Non-pigmented ciliary epithelial cell (primary cell): ENCODE measurements around the gene TBC1D10A.
A peak's percentile ranks its signal among the peaks of the same experiment; 100 is the strongest.
"Not testable (repeated sequence)": the region's sequence is repeated elsewhere in the genome, so short reads cannot be mapped to it uniquely, and the experiment has no call there.

Experiments used
- DNase-seq: peaks from one replicate; pipeline ENCODE4 v3.0.0-alpha.2; 2010; ENCODE audit warnings: low read depth

The TBC1D10A gene

DNA sequence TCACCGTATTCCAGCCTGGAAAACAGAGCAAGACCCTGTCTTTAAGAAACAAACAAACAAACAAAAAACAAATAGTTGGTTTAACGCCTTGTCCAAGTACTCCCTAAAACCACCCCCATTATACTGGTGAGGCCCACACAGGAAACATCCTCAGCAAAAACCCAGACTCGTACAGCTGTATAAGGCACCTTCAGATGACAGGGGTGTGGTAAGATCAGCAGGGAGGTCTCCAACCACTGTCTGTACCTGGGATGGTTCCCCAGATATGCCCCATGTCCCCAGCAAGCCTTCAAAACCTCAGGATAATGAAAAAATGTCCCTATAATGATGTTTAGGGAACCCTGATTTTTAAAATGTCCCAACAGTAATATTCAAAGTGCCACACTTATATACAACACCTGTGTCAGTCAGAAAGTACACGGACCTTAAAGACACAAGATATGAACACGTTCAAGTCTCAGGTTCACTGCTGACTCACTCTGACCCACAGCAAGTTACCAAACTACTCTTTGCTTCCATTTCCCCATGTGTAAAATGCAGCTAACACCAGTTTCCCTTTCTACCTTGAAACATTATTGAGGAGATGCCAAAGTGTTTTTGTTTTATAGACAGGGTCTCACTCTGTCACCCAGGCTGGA, 20.6 kb upstream of the TBC1D10A start:
- DNase-seq, result no peak

DNA sequence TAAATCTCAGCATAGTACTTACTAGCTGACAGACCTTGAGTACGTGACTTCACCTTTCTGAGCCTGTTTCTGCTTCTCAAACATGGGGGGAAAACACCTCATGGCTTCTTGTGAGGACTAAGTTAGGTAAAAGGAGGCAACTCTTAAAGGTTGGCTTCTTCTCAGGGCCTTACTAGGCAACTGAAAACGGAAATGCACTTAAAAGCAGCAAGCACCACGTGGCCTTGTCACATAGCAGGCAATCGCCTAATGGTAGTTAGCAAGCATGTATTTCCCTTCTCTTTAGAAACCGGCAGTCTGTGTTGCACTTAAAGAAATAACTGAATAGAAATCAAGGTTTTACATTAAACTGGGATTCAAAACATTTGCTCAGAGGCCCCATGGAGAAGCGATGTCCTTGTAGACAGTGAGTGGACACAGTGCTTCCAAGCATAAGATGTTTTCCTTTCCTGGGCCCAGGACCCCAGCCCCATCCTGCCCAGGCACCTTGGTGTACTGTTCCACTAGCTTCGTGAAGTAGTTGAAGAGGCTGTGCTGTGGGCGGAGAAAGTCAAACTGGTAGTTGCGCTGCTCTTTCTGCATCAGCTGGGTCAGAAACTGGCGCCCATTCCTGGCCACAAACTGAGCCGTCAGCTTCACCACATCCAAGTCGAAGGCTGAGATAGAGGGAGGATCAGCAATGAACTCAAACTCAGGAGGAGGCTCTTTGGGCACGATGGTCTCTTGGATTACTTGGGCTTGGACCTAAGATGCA, 17.9 kb upstream of the TBC1D10A start:
- DNase-seq, result no peak

DNA sequence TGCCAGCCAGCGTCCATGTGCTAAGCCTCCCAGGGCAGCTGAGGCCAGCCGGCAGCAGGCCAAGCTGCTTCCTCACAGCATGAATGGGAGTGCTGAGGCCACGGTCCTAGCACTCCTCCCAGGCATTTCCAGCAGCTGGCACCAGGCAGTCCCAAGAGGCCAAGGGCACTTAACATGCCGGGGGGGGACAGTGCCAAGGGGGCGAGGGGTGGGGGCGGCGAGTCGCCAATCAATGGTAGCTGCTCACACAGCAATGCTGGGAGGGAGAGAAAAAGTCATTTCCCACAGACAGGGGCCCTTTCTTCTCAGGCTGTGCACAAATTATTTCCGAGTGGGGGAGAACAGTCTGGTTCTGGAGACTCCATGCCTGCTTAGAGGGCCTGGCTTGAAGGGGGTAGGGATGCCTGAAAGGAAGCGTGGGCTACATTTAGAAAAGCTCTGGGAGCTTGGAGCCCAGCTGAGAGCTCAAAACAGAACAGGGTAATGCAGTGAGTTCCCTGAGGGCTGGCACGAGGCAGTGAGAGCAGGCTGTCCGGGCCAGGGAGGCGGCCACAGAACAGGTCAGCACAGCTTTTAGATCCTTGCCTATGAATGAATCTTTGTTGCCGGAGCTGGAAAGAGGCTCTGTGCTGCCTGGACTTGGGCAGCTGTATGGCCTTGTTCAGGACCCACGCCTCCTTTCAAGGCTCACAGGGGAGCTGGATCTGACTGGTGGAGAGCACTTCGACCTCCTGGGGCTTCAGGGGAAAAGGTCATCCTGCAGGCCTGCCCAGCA, 14.4 kb upstream of the TBC1D10A start:
- DNase-seq, result no peak

DNA sequence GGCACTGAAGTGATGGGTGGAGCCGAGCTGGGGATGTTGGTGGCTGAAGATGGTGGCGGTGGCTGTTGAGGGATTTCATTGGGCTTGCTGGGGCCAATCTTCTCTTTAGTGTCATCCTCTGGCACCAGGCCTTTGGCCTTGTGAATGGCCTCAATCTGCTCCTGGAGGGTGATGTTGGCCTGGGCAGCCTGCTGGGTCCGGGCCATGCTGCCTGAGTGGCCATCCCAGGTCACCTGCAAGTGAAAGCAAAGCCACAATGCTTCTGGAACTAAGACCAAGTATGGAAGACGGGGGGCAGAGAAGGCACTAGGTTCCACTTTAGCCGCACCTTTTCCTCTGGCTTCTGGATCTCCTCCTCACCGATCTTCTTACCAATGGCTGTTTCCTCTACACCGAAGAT, 12.1 kb upstream of the TBC1D10A start:
- no peak for DNase-seq

DNA sequence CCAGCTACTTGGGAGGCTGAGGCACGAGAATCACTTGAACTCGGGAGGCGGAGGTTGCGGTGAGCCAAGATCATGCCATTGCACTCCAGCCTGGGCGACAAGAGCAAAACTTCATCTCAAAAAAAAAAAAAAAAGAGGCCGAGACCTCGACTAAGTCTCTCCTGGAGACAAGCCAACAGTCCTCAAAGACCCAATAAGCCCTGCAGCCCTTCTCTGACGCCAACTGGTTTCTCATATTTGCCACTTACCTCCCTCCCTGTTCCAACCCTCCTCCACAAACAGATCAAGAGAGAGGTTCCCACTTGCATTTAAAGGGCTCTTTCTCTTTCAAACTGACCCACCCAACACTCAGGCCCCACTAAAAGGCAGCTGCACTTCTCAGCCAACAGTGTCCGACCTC, 11.6 kb upstream of the TBC1D10A start:
- DNase-seq, result not testable (repeated sequence)

DNA sequence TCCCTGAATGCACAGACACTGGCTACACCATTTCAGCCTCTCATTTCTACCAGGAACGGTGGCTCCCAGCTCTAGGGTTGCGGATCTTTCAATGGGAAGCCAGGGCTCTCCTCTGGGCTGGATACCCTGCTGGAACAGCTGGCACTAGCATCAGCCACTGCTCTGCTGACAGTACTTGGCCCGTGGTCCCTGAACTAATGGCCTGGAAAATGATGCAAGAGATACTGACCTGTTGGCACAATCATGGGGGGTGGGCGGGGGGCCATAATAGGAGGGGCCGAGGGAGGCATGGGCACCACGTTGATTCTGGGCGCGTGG, 10.7 kb upstream of the TBC1D10A start:
- DNase-seq, result no peak

DNA sequence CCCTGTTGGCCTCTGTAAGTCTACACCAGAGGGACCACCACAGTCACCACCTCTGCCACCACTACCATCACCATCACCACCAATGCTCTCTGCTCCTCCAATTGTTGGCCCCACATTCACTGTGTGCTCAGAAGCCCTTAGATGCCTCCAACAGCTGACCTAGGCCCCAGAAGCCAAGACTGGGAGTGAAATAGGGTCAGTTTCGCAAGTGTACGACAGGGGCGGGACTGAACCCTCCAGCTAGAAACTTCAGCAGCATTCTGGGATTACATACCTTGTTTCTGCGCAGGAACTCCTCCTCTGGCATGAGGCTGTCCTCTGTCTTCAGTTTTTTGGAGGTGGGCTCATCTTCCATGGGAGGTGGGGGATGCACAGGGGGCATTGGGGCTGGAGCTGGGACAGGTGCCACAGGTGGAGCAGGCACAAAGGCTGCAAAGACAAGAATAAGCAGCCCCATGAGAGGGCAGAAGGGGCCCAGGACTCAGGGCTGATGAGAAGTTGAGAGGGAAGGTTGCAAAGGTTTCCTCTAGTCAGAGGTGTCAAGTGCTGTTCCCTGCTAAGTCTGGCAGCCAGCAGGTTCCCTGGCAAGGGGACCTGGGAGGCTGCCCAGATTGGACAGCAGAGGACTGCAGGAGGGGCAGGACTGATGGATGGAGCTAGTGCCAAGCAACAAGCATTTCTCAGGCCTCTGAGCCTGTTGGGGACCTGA, 10.2 kb upstream of the TBC1D10A start:
- DNase-seq, result no peak

DNA sequence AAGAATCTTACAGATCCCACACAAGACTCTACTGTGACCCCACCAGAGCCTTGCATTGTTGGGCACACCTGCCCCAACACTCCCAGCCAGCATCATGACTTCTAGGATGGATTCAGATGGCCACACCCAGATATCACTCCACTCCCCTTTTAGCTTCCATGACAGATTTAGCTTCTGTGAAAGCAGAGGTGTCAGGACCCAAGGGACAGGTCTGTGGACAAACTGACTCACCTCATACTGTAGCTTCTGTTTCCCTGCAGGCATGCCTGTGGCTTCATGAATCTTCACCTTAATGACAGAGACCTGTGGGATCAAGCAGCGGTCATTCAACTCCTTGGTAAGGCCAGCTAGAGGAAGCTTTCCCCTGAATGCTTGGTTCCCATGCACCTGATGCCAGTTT, 8.5 kb upstream of the TBC1D10A start:
- DNase-seq, result no peak

DNA sequence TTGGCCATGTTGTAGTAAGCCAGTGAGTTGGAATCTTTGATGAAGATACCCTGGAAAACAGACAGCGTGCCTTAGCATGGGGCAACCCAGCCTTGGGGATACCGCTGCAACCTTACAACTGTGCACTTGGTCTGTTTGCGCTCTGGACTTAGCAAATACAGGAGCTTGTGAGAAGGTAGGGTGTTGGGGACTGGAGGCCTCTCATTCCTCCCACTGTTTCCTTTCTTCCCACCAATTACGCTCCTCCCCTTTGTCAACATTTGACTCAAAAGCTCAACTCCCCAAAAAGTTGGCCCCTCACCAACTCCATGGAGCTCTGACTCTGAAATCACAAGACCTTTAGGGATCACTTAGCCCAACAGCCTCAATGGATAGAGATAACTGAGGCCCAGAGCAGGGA, 7.9 kb upstream of the TBC1D10A start:
- DNase-seq, result no peak

DNA sequence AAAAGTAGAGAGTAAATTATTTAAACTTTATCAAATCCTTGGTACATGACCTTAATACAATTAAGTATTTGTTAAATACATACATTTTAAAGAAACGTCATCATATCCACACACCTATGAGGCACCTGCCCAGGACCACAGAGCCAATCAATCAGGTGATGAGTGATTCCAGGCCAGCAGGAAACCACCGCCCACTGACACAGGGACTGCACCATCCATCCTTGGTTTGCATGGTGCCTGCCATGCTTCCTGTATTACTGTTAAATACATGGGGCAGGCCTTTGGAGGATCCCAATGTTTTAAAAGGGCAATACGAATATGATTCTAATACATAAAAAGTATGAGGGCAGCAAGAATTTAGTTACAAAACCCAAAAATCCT, 7.0 kb upstream of the TBC1D10A start:
- DNase-seq, result no peak

DNA sequence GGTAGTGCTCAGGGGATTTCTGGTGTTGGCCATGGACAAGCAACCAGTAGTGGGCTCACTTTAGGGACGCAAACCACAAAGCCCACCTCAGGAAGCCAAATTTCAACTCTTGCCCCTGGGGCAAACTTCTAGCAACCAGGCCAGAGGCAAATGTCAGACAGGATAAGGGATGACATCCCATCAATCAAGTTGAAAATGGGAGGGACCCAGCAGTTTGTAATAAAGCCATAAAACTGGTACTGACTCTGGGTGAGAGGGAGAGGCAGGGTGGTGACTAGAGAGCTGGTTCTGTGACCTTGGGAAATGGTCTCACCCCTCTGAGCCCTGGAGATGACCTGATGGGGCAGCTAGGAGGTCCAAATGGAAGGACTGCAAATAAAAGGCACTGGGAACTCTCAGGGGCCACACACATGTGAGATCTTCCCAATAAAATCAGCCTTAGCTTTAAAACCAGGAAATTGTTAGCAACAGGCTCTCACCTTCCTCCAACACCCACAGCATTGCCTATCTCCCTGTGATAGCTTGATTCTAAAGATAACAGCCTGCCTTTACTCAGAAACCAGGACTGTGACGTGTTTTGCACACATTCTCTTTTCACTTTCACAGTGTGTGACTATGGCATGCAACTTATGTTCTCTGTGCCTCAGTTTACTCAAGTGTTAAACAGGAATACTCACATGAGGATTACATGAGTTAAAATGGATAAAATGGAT, 6.4 kb upstream of the TBC1D10A start:
- DNase-seq, result no peak

DNA sequence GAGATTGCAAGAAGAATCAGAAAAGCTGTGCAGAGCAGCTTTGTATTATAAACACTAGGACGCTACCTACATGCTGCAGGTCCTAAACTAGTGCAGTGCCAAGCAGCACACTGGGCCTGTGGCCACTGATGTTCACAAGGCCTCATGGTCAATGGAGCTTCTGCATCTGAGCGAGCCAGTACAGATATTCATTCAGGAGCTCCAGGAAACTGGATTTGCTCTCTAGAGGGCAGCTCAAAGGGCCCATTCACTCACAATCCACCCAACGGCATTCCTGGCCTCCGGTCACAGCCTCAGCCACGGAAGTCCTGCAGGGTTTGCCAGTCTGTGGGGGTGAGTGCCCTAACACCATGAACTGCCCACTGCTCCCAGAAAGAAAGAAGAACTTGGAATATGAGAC, 5.8 kb upstream of the TBC1D10A start:
- DNase-seq, result no peak

DNA sequence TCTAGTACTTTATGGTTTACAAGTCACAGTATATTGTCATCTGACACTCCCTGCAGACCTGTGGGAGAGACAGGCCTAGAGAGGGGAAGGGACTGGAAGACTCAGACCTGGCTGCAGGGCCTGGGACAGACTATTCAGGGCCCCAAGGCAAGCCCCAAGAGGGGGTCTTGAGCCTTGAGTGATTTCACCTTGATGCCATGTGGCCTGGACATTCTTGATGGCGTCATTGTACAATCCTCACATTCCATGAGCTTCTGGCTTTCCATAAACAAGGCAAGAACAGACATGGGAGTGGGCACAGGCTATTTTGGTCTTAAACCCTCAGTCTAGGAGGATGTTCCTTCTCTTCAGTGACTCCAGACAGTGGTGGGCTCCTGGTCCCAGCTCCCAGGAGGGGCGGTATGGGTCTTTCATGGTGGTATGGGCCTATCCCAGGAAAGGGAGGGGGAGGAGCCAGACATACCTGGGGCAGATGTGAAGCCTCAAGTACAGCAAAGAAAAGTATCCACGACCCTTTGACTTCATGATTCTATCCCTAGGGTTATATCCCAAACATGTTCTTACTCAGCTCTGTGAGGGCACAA, 1.8 kb upstream of the TBC1D10A start:
- DNase-seq, result no peak

DNA sequence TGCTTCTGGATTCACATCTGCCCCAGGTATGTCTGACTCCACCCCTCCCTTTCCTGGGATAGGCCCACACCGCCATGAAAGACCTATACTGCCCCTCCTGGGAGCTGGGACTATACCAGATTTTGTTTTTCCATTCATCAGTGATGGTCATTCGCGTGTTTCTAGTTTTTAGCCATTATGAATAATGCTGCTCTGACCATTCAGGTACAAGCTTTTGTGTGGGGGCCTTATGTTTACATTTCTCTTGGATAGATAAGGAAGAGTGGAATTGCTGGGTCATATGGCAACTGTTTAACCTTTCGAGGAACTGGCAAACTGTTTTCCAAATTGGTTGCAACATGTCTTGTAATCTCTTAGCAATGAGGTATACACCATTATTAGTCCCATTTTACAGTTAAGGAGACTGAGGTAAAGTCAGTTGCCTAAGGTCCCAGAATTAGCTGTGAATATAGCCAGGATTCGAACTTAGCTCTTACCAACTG, 1.2 kb upstream of the TBC1D10A start:
- DNase-seq, result no peak

DNA sequence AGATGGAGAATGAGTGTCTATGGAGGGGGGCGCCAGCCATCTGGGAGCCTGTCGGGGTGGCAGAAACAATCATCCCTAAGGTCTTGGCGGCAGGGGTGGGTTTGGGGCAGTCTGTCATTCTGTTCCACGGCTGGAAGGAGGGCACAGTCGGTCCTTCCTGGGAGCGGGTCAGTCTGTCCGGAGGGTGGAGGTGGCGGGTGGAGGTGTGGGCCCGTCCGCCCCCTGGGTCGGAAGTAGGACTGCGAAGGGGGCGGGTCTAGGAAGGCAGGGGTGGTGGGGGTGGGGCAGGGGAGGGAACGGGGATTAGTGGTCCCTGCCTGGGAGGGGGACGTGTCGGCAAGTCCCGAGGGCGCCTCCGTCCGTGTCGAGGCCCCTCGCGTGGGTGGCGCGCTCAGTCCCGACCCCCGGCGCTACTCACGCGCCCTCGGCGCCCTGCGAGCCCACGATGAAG, 461 bp downstream of the TBC1D10A start:
- DNase-seq, result no peak

DNA sequence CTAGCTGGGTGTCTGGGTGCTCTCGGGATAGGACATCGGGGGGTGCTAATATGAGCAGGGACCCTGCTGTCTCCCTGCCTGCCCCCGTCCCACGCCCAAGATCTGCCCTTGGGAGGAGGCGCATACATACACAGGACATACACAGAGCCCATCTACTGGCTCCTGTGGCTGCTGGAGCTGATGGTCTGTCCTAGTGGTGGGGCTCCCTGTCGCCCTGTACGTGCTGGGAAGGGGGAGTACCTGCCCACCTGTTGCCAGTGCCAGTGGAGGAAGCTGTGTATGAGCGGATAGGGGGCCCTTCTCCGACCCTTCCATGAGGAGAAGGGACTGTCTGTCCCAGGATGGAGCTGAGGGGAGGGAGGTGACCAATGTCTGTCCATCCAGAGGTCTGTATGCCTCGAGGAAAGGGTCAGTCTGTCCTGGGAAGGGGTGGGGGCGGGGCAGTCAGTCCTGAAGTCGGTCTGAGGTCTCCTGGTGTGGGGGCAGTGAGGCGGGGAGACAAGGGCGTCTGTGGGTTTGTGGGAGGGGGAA, 952 bp downstream of the TBC1D10A start:
- no peak for DNase-seq

DNA sequence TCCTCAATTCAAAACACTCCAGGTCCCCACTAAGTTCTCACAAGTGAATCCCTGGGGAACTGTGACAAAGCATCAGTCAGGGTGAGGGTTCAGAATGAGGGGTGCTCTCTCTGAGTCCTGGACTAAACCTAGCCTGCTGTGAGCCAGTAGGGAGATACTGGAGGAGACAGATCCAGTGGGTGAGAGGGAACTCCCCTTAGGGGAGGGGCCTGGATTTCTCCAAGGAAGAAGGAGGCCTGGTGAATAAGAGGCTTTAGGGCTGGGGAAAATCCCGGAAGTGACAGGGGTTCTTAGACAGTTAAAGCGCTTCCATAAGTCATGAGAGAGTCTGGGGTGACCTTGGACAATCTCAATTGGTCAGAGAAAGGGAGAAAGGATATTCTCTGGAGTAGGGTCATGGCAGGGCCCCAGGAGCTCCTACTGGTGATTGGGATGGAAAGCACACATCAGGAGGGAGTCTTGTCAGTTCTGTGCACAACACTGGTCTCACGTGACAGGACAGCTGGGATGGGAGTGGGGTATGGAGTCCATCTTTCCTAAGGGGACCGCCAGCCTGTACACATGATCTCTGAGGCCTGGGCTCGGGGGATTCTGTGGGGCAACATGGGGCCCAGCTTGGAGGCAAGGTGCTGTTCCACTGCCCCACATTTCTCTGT, 1.5 kb downstream of the TBC1D10A start:
- DNase-seq, result peak; percentile 68

DNA sequence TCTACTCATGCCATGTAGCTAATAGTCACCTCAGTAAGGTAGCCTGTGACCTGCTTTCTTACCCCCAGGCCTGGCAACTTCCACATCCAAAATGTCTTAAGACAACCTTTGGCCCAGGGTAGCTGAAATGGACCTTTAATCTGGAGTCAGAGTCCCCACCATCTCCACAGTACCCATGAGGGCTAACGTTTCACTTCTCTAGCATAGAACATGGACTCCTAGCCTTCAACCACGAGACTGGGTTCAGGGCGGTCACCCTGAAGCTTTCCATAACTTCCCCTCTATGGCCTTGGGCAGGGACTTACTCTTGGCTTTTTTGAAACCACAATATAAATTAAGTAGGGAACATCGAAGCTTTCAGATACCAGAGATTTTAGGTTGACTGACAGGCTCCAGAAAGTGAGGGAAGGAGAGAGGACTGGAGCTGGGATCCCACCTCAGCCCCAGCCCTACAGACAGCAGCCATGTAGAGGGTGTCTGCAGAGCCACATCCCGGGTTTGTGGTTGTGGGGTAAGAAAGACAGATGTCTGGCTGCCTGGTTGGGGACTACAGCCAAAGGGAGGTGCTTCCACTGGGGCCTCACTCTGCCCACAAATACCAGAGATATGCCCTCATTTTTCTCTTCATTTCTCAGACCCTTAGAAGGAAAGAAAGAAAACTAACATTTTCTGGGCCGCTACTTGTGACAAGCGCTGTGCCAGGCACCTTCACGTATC, 2.6 kb downstream of the TBC1D10A start:
- no peak for DNase-seq

DNA sequence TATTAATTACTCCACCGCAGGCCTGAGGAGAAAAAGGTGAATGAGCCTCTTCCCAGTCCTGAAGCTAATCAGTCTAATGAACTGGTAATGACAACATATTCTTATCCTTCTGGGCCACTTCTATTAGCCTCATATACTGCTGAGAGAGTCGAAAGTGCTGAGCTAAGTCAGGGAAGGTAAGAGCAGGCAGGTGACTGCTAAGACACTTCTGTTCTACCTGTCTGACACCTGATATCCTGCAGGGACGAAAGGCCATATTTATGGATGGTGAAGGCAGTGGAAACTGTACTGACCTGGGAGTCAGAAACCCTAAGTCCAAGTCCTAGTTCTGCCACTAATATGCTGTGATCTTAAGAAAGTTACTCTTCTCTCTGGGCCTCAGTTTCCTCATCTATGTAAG, 3.5 kb downstream of the TBC1D10A start:
- DNase-seq, result no peak

DNA sequence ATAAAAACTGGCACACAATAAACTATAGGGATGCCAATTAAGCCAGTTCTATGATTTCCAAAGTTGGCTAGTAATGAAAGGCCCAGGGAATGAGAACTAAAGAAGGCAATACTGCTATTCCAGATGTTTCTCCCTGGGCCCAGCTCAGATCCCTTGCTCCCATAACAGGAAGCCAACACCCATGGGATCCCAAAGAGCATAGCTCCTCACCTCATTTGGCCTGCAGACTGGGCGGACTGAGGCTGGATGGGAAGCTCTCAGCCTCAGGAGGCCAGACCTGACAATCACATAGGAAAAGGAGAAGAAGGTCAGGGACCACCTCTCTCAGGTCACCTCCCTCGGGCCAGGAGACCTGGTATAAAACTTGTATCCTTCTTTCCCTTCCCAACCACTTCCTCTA, 5.3 kb downstream of the TBC1D10A start:
- DNase-seq, result no peak
